ENCODE measurements around the gene CNGB1.
"Not testable (repeated sequence)": the region's sequence is repeated elsewhere in the genome, so short reads cannot be mapped to it uniquely, and the experiment has no call there.

The CNGB1 gene

GRCh38 chr16:57950382-57950781 lies 20.5 kb downstream of the CNGB1 start:
- DNase-seq, result no peak

GRCh38 chr16:57949595-57950238 lies 21.2 kb downstream of the CNGB1 start:
- DNase-seq, result no peak

GRCh38 chr16:57949013-57949412 lies 21.9 kb downstream of the CNGB1 start:
- no peak for DNase-seq

DNA sequence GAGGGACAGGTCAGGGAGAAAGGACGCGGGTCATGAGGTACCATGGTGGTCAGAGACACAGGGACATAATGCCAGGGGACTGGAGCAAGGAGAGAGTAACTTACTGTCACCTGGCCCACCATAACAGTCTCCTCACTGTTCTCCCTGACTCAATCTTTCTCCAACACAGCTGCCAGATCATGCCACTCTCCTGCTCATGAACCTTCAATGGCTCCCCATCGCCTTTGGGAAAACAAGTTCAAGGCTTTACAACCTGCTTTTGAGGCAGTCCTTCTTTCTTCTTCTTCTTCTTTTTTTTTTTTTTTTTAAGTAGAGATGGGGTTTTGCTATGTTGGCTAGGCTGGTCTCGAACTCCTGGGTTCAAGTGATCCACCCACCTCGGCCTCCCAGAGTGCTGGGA lies 22.9 kb downstream of the CNGB1 start:
- DNase-seq, result no peak

DNA sequence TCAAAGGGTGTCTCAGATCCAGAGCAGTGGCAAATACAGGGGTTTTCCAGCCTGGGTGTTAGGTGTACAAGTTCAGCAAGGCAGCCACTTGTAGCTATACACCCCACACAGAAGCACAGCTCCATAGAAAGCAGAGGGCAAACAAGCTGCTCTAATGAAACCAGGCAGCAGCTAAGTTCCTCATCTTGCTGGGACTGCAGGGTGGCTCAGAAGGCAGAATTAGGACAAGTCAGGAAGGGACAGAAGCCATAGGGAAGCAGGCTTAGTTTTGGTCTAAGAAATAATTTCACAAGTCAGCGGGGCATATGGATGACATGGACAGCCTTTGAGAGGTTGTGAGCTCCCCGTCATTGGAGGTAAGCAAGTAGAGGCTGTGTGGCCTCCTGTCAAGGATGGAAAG lies 23.7 kb downstream of the CNGB1 start:
- DNase-seq, result no peak

DNA sequence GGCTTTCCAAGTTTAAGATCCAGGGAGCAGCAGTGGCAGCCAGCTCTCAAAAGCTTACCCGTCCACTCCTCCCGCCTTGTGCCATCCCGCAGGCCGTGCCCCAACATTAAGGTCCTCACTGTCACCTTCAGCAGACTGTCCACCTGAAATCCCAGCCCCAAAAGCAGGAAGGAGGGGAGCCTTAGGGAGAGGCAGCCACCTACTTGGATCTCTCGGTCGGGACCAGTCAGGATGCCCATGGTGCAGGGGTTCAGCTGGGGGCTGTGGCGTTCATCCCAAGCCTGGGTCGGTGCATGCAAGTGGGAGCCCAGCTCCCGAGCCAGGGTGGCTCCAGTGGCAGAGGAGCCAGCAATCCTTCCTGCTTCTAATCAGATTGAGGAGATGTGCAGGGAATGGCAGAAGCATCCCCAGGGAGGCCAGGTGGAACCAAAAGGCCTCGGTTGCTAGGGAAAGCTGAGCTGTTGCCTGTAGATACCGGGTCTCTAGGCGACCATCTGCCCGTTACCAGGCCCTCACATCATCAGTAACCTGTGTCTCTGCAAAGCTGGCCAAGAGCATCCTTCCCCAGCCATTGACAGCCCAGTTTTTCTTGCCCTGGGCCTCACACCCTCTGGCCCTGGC lies 24.6 kb downstream of the CNGB1 start:
- no peak for DNase-seq

GRCh38 chr16:57945740-57946138 lies 25.2 kb downstream of the CNGB1 start:
- DNase-seq, result no peak

- DNase-seq, result no peak
Observed at GRCh38 chr16:57944970-57945739, 25.8 kb downstream of the CNGB1 start.

- not testable (repeated sequence) for DNase-seq
Observed at GRCh38 chr16:57943381-57943780, 27.5 kb downstream of the CNGB1 start.

- DNase-seq, result not testable (repeated sequence)
Observed at GRCh38 chr16:57941901-57942300, 29.0 kb downstream of the CNGB1 start.

- no peak for DNase-seq
Observed at GRCh38 chr16:57941016-57941664, 29.8 kb downstream of the CNGB1 start.

- DNase-seq, result no peak
Observed at GRCh38 chr16:57940382-57940966, 30.5 kb downstream of the CNGB1 start.

GRCh38 chr16:57939872-57940224 lies 31.1 kb downstream of the CNGB1 start:
- no peak for DNase-seq

DNA sequence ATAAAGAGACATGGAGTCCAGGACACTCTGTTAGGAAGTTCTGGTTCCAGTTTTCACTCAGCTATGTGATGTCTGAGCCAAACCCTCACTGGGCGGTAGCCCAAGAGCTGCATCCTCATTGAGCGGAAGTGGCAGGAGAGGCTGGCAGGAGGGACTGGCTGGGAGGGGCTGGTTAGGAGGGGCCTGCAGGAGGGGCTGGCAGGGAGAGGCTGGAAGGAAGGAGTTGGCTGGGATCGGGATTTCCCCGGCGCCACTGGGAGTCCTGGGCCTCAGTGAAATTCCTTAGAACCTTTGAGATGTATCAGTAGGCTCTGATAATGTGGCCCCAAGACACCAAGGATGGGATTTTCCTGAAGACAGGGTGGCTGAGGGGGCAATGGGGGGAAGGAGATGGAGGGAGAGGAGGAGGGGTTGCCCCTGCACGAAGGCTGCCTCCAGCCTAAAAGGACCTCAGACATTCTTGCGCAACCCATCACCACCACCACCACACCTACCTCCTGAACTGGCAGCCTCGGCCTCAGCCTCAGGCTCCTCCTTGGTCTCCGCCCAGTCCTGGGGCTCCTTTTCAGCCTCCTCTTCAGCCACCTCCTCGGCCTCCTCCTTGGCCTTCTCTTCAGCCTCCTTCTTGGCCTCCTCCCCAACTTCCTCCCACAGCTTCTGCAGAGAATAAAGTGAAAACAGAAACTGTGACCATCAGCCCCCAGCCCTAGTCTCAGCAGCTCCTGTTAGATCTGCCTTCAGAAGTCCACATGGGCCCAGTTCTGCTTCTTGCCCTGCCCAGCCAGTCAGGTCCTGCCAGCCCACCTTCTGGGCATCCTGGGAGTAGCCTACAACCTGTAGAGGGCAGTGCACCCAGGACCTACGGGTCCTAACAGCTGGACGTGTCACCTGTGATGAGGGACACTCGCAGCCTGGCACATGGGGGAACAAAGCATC lies 31.7 kb downstream of the CNGB1 start:
- no peak for DNase-seq

DNA sequence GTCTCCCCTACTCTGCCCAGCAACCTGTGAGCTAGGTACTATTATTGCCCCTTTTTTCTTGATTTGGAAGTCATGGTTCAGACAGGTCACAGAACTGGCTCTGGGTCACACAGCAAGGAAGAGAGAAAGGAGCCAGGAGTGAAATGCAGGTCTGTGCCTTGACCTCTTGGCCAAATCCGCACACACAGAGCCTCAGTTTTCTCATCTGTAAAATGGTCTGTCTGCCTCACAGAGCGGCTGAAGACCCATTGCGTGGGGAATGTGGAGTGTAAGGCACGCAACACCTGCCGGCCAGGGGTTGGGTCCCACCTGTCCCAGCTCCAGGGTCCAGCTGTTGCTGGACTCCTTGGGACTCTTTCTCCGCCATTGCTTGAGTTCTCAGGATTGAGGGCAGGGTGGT lies 32.4 kb downstream of the CNGB1 start:
- DNase-seq, result no peak

GRCh38 chr16:57937861-57938260 lies 33.1 kb downstream of the CNGB1 start:
- DNase-seq, result no peak

- no peak for DNase-seq
Observed at GRCh38 chr16:57935904-57936303, 35.0 kb downstream of the CNGB1 start.

- no peak for DNase-seq
Observed at GRCh38 chr16:57930533-57930932, 40.4 kb downstream of the CNGB1 start.

DNA sequence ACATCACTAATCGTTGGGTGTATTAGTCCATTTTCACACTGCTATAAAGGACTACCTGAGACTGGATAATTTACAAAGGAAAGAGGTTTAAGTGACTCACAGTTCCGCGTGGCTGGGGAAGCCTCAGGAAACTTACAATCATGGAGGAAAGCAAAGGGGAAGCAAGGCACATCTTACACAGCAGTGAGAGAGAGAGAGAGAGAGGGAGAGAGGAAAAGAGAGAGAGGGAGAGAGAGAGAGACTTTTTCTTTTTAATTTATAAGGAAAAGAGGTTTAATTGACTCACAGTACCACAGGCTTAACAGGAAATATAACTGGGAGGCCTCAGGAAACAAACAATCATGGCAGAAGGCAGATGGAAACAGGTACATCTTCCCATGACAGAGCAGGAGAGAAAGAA lies 41.7 kb downstream of the CNGB1 start:
- DNase-seq, result no peak

GRCh38 chr16:57926041-57926440 lies 44.9 kb downstream of the CNGB1 start:
- no peak for DNase-seq

DNA sequence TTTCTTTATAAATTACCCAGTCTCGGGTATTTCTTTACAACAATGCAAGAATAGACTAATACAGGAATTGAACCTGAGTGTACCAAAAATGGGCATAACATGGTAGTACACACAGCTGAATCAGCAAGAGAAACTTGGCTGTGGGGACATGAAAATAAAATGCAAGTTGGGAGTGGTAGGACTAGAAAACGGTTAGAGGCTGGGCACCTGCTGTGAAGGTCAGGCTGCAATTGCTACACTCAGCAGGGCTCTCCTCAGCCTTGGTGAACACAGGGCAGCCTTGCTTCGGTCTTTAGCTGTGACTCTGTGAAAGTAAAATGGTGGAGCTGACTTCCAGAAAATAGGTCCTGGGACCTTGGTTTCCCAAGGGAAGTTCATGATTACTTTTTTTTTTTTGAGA lies 45.6 kb downstream of the CNGB1 start:
- no peak for DNase-seq

- no peak for DNase-seq
Observed at GRCh38 chr16:57924514-57924913, 46.4 kb downstream of the CNGB1 start.

Measured in activated CD4-positive, alpha-beta T cell treated with anti-CD3 and anti-CD28 coated beads, Interleukin-2, Interleukin-6, amounts not matched to agents 100 ng/mL and 50 ng/mL, durations not matched to agents 16 hours and 8 hours (primary cell).